ENCODE results near the gene RNF111.
A peak's percentile ranks its signal among the peaks of the same experiment; 100 is the strongest.
"Not testable (repeated sequence)": the region's sequence is repeated elsewhere in the genome, so short reads cannot be mapped to it uniquely, and the experiment has no call there.

The RNF111 gene

DNA sequence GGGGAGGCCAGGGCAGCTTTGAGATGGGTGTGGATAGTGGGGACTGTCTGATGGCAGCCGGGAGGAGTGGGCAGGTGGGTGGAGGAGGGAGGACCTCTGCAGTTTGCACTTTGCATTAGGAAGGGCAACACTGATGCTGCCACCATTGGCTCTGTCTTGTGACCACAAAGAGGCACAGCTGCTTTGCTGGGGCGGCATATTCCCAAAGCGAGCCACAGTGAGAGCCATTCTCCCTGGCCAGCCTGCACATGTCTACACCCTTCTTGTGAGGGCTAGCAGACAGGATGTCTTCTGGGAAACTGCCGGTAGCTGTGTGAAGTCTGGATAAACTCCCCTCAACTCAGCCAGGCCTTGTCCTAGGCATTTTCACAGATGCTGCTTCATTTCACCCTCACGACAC, 155.8 kb downstream of the RNF111 start:
- Histone ChIP-seq H3K9me2 (replicated peaks; ENCODE audit: low read depth, low read length) (no peaks in the 10 kb centered on the region), H2AFZ (ENCODE audit: low read length) (no peak overlapping the region), H3K4me3 (ENCODE audit: low read length, poor library complexity, severe bottlenecking) (no peak overlapping the region), H3K79me2 (ENCODE audit: insufficient read depth, low read length) (no peaks in the 10 kb centered on the region), H3K36me3 (ENCODE audit: insufficient read depth, low read length) (peaks cover 37% of the 10 kb centered on the region; the same call in 1 of the 2 replicates), H3K4me2 (ENCODE audit: low read depth, low read length, poor library complexity, severe bottlenecking) (no peak overlapping the region), H3K4me1 (ENCODE audit: insufficient read depth, low read length, poor library complexity, severe bottlenecking) (no peaks in the 10 kb centered on the region), H3K27me3 (ENCODE audit: insufficient read depth, low read length, poor library complexity, severe bottlenecking) (no peaks in the 10 kb centered on the region), H3K9me3 (ENCODE audit: insufficient read depth, low read depth, low read length) (no peaks in the 10 kb centered on the region), H3F3A (ENCODE audit: low read depth) (no peaks in the 10 kb centered on the region), H4K20me1 (ENCODE audit: insufficient read depth, low read length, poor library complexity, severe bottlenecking) (no peaks in the 10 kb centered on the region), H3K9ac (ENCODE audit: low read depth, low read length, poor library complexity, severe bottlenecking) (no peak overlapping the region)
- TF ChIP-seq EZH2phosphoT487 (IDR thresholded peaks at IDR 0.05; ENCODE audit: borderline replicate concordance), result no peak
- TF ChIP-seq, protein P1, sequence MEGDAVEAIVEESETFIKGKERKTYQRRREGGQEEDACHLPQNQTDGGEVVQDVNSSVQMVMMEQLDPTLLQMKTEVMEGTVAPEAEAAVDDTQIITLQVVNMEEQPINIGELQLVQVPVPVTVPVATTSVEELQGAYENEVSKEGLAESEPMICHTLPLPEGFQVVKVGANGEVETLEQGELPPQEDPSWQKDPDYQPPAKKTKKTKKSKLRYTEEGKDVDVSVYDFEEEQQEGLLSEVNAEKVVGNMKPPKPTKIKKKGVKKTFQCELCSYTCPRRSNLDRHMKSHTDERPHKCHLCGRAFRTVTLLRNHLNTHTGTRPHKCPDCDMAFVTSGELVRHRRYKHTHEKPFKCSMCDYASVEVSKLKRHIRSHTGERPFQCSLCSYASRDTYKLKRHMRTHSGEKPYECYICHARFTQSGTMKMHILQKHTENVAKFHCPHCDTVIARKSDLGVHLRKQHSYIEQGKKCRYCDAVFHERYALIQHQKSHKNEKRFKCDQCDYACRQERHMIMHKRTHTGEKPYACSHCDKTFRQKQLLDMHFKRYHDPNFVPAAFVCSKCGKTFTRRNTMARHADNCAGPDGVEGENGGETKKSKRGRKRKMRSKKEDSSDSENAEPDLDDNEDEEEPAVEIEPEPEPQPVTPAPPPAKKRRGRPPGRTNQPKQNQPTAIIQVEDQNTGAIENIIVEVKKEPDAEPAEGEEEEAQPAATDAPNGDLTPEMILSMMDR (conservative IDR thresholded peaks at IDR 0.05; ENCODE audit: low read length), result no peak

GRCh38 chr15:59144594-59144993, 157.1 kb downstream of the RNF111 start:
- H3K9me3 ChIP-seq (ENCODE audit: insufficient read depth, low read depth, low read length); H2AFZ ChIP-seq (ENCODE audit: low read length); H3K4me1 ChIP-seq (ENCODE audit: insufficient read depth, low read length, poor library complexity, severe bottlenecking); H3K9ac ChIP-seq (ENCODE audit: low read depth, low read length, poor library complexity, severe bottlenecking); H3K4me3 ChIP-seq (ENCODE audit: low read length, poor library complexity, severe bottlenecking); H3K27me3 ChIP-seq (ENCODE audit: insufficient read depth, low read length, poor library complexity, severe bottlenecking); H3F3A ChIP-seq (ENCODE audit: low read depth); H3K9me2 ChIP-seq (replicated peaks; ENCODE audit: low read depth, low read length); H3K4me2 ChIP-seq (ENCODE audit: low read depth, low read length, poor library complexity, severe bottlenecking); H3K79me2 ChIP-seq (ENCODE audit: insufficient read depth, low read length); H4K20me1 ChIP-seq (ENCODE audit: insufficient read depth, low read length, poor library complexity, severe bottlenecking): not testable (repeated sequence)
- TF ChIP-seq, protein P1 (conservative IDR thresholded peaks at IDR 0.05; ENCODE audit: low read length), result peak; percentile 33
- peaks cover 24% of the 10 kb centered on the region; the same call in 1 of the 2 replicates for H3K36me3 ChIP-seq (ENCODE audit: insufficient read depth, low read length)

Data from Loucy (cell line).